Measurements from ENCODE around the gene CD55. TPM values are rescaled to one million over a fixed set of nuclear protein-coding genes. Genes with fewer than 3 reads are reported as not detected.
"Not testable (repeated sequence)": the region's sequence is repeated elsewhere in the genome, so short reads cannot be mapped to it uniquely, and the experiment has no call there.

CD55 gene
- total and polyA plus RNA-seq, 12 donors = 76.1 to 600 (median 244) TPM

GRCh38 chr1:207317561-207317960 is 3.9 kb upstream of the CD55 start:
- Histone ChIP-seq H3K27ac (peak overlapping the region in 4 of 5 donors; percentile 14 to 66 (median 56)), H3K9me3 (replicated peaks in 1 of 3) (no peaks in the 10 kb centered on the region), H3K36me3 (replicated peaks in 1 of 2) (no peaks in the 10 kb centered on the region), H3K4me1 (replicated peaks in 1 of 2) (peaks cover 11 to 33% of the 10 kb centered on the region in 2 donors), H3K27me3 (no peaks in the 10 kb centered on the region), H3K4me3 (no peak overlapping the region)
- DNase-seq = no peak
- 82 to 86% (median 82%) methylated on average over 3 of the region's 3 CpGs for WGBS, 4 donors
- intact Hi-C loops (cut with DNase I) = no loop called here
- no peak for TF ChIP-seq POLR2A (IDR thresholded peaks at IDR 0.05)
- TF ChIP-seq CTCF (IDR thresholded peaks at IDR 0.05) = no peak

DNA sequence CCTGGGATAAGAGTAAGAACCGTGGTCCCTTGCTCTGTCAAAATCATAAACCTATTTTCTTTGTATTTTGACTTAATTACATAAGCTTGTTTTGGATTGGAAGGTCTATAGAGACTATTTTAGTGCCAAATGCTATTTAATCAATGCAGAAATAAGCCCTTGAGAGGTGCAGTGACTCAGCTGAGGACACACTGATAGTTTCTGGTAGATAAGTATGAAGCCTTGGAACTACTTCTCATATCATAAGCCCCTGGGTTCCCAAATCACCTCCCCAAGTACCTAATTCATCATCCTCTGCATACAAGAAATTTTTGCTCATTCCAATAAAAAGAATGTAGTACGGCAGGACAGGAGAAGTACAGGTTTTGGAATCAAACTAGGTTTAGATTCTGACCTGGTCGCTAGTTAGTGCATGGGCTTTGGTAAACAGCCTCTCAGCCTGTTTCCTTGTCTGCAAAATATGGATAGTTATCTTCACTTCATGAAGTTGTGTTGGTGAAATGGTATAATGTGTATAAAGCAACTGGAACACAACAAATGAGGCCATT is 3.3 kb upstream of the CD55 start:
- intact Hi-C loops (cut with DNase I) = no loop called here
- peaks cover 11 to 33% of the 10 kb centered on the region in 2 donors for H3K4me1 ChIP-seq (replicated peaks in 1 of 2)
- DNase-seq = peak in 2 of 7 donors; percentile 25 to 53
- H3K36me3 ChIP-seq (replicated peaks in 1 of 2) = peaks cover 0 to 1% of the 10 kb centered on the region in 2 donors
- peak overlapping the region; percentile 14 to 66 (median 53) for H3K27ac ChIP-seq
- TF ChIP-seq POLR2A (IDR thresholded peaks at IDR 0.05) (no peak), CTCF (IDR thresholded peaks at IDR 0.05) (no peak)
- H3K4me3 ChIP-seq = no peak overlapping the region
- no peaks in the 10 kb centered on the region for H3K9me3 ChIP-seq (replicated peaks in 1 of 3)
- no peaks in the 10 kb centered on the region for H3K27me3 ChIP-seq
- WGBS, 4 donors = 55 to 68% (median 59%) methylated on average over 3 of the region's 3 CpGs

- H3K9me3 ChIP-seq (replicated peaks in 1 of 3) = no peaks in the 10 kb centered on the region
- no peak for DNase-seq
- H3K27me3 ChIP-seq = no peaks in the 10 kb centered on the region
- H3K36me3 ChIP-seq (replicated peaks in 1 of 2) = peaks cover 0 to 8% of the 10 kb centered on the region in 2 donors
- intact Hi-C loops (cut with DNase I) = no loop called here
- TF ChIP-seq CTCF (IDR thresholded peaks at IDR 0.05) (no peak), POLR2A (IDR thresholded peaks at IDR 0.05) (no peak)
- no peak overlapping the region for H3K4me3 ChIP-seq
- H3K27ac ChIP-seq = peak overlapping the region in 3 of 5 donors; percentile 37 to 60 (median 53)
- H3K4me1 ChIP-seq (replicated peaks in 1 of 2) = peaks cover 15 to 39% of the 10 kb centered on the region in 2 donors
Observed at GRCh38 chr1:207319199-207319598, 2.3 kb upstream of the CD55 start.

- H3K4me1 ChIP-seq (replicated peaks in 1 of 2) = peaks cover 21 to 47% of the 10 kb centered on the region in 2 donors
- peak overlapping the region in 2 of 5 donors; percentile 32 to 94 for H3K27ac ChIP-seq
- not testable (repeated sequence) for H3K4me3 ChIP-seq; DNase-seq; H3K36me3 ChIP-seq (replicated peaks in 1 of 2); H3K9me3 ChIP-seq (replicated peaks in 1 of 3); H3K27me3 ChIP-seq
- intact Hi-C loops (cut with DNase I) = loop anchor here in 1 of 2 donors (10.0 kb wide), 1 partner anchor 105 kb away; no protein-coding TSS in a partner anchor
- WGBS, 4 donors = 70 to 90% (median 75%) methylated on average over 1 of the region's 1 CpG
Observed at GRCh38 chr1:207320105-207320504, 1.4 kb upstream of the CD55 start.

Measured in adrenal gland (tissue), 12 donors.